WTC11 (cell line): ENCODE results near the gene DALRD3. TPM values are rescaled to one million over a fixed set of nuclear protein-coding genes. Genes with fewer than 3 reads are reported as not detected.

ENCODE experiments used
- ATAC-seq: fragments of 200-7000 bp; cut with Tn5 transposase; 2 replicates; pipeline ENCODE4 v1.10.0; 2021; ENCODE audit warnings: mild to moderate bottlenecking, moderate library complexity
- CTCF ChIA-PET: fragments of 300-600 bp; sonication (Branson Sonifier 250); formaldehyde crosslinking; loops from one replicate; lab custom pipeline; 2021; ENCODE audit warnings: antibody characterized with exemption; lab: Charles Lee
- POLR2A ChIA-PET: fragments of 350-600 bp; sonication (Branson Sonifier 250); formaldehyde crosslinking; loops from one replicate; lab custom pipeline; 2021; ENCODE audit warnings: antibody characterized with exemption; lab: Charles Lee
- DNase-seq: peaks from one replicate; pipeline ENCODE4 v3.0.0; 2021; ENCODE audit warnings: low spot score
- H3K27ac Mint-ChIP-seq: 2 replicates; pipeline ENCODE4 v1.8.0; 2021; ENCODE audit warnings: mixed read lengths
- H3K27me3 Mint-ChIP-seq: 2 replicates; pipeline ENCODE4 v1.8.0; 2021; ENCODE audit warnings: low read depth, mild to moderate bottlenecking, moderate library complexity, mixed read lengths
- H3K36me3 Mint-ChIP-seq: 2 replicates; pipeline ENCODE4 v1.8.0; 2021; ENCODE audit warnings: mixed read lengths
- H3K4me1 Mint-ChIP-seq: 2 replicates; pipeline ENCODE4 v1.8.0; 2022; ENCODE audit warnings: mixed read lengths
- H3K4me3 Mint-ChIP-seq: 2 replicates; pipeline ENCODE4 v1.8.0; 2021; ENCODE audit warnings: mild to moderate bottlenecking, moderate library complexity, mixed read lengths
- H3K9me3 Mint-ChIP-seq: 2 replicates; pipeline ENCODE4 v1.8.0; 2021; ENCODE audit warnings: mixed read lengths
- GABPB1 ChIP-seq: sonication (generic); formaldehyde crosslinking; IDR thresholded peaks from 2 replicates; pipeline ENCODE4 v1.8.1; 2023; ENCODE audit warnings: mild to moderate bottlenecking, missing genetic modification reagents
- JUN ChIP-seq: sonication (generic); formaldehyde crosslinking; IDR thresholded peaks from 2 replicates; pipeline ENCODE4 v1.8.0; 2023; ENCODE audit warnings: mild to moderate bottlenecking, missing genetic modification reagents
- MXD4 ChIP-seq: fragments of 250-450 bp; sonication (Bioruptor Pico); IDR thresholded peaks from 2 replicates; pipeline ENCODE4 v1.8.0; 2021; ENCODE audit warnings: mild to moderate bottlenecking, moderate library complexity, borderline replicate concordance
- MYBL2 ChIP-seq: sonication (generic); formaldehyde crosslinking; IDR thresholded peaks from 2 replicates; pipeline ENCODE4 v1.8.1; 2023; ENCODE audit warnings: mild to moderate bottlenecking, moderate library complexity, missing genetic modification reagents
- NFYB ChIP-seq: sonication (generic); formaldehyde crosslinking; conservative IDR thresholded peaks from 2 replicates; pipeline ENCODE4 v1.8.0; 2022; ENCODE audit warnings: low read depth, missing genetic modification reagents
- NR1H2 ChIP-seq: sonication (generic); formaldehyde crosslinking; IDR thresholded peaks from 2 replicates; pipeline ENCODE4 v1.9.0; 2021; ENCODE audit warnings: mild to moderate bottlenecking, moderate library complexity, missing genetic modification reagents
- RELA ChIP-seq: sonication (generic); formaldehyde crosslinking; IDR thresholded peaks from 2 replicates; pipeline ENCODE4 v1.8.1; 2022; ENCODE audit warnings: missing genetic modification reagents, mild to moderate bottlenecking, borderline replicate concordance
- SMAD4 ChIP-seq: sonication (generic); formaldehyde crosslinking; IDR thresholded peaks from 2 replicates; pipeline ENCODE4 v1.8.0; 2022; ENCODE audit warnings: mild to moderate bottlenecking, missing genetic modification reagents
- TEAD1 ChIP-seq: sonication (generic); formaldehyde crosslinking; IDR thresholded peaks from 2 replicates; pipeline ENCODE4 v1.8.0; 2022; ENCODE audit warnings: mild to moderate bottlenecking, missing genetic modification reagents
- ZBTB21 ChIP-seq: sonication (generic); formaldehyde crosslinking; IDR thresholded peaks from 2 replicates; pipeline ENCODE4 v1.8.1; 2023; ENCODE audit warnings: mild to moderate bottlenecking, missing genetic modification reagents, borderline replicate concordance
- ZNF232 ChIP-seq: sonication (generic); formaldehyde crosslinking; IDR thresholded peaks from 2 replicates; pipeline ENCODE4 v1.8.0; 2022; ENCODE audit warnings: mild to moderate bottlenecking, missing genetic modification reagents
- ZNF263 ChIP-seq: sonication (generic); formaldehyde crosslinking; IDR thresholded peaks from 2 replicates; pipeline ENCODE4 v1.8.1; 2022; ENCODE audit warnings: low read depth, mild to moderate bottlenecking, moderate library complexity, missing genetic modification reagents
- ZNF396 ChIP-seq: fragments of 250-450 bp; sonication (Bioruptor Pico); IDR thresholded peaks from 2 replicates; pipeline ENCODE4 v1.8.0; 2021; ENCODE audit warnings: mild to moderate bottlenecking, moderate library complexity, borderline replicate concordance
- ZNF416 ChIP-seq: fragments of 250-450 bp; sonication (Bioruptor Pico); IDR thresholded peaks from 2 replicates; pipeline ENCODE4 v1.9.0; 2021; ENCODE audit warnings: mild to moderate bottlenecking, inconsistent platforms
- ZNF423 ChIP-seq: fragments of 250-450 bp; sonication (Bioruptor Pico); IDR thresholded peaks from 2 replicates; pipeline ENCODE4 v2.1.2; 2022; ENCODE audit warnings: mild to moderate bottlenecking, moderate library complexity
- total RNA-seq: library from RNA; stranded (reverse); gene quantifications from 3 replicates; pipeline ENCODE4 v1.2.3, GENCODE V29; 2021
- TF ChIP-seq, protein P1 (sequence below): fragments of 250-450 bp; sonication (Bioruptor Pico); IDR thresholded peaks from 2 replicates; pipeline ENCODE4 v1.9.0; 2021; ENCODE audit warnings: mild to moderate bottlenecking, borderline replicate concordance
- TF ChIP-seq, protein P2 (sequence below): fragments of 250-450 bp; sonication (Bioruptor Pico); IDR thresholded peaks from 2 replicates; pipeline ENCODE4 v1.9.0; 2021; ENCODE audit warnings: mild to moderate bottlenecking
- TF ChIP-seq, protein P3 (sequence below): sonication (generic); formaldehyde crosslinking; IDR thresholded peaks from 2 replicates; pipeline ENCODE4 v1.8.1; 2023; ENCODE audit warnings: mild to moderate bottlenecking, missing genetic modification reagents
- TF ChIP-seq, protein P4 (sequence below): sonication (generic); formaldehyde crosslinking; IDR thresholded peaks from 2 replicates; pipeline ENCODE4 v1.8.1; 2023; ENCODE audit warnings: mild to moderate bottlenecking, moderate library complexity, missing genetic modification reagents
- TF ChIP-seq, protein P5 (sequence below): sonication (generic); formaldehyde crosslinking; conservative IDR thresholded peaks from 2 replicates; pipeline ENCODE4 v1.8.1; 2023; ENCODE audit warnings: mild to moderate bottlenecking, low read depth, missing genetic modification reagents, moderate library complexity
- TF ChIP-seq, protein P6 (sequence below): fragments of 250-450 bp; sonication (Bioruptor Pico); conservative IDR thresholded peaks from 2 replicates; pipeline ENCODE4 v1.9.0; 2021; ENCODE audit warnings: mild to moderate bottlenecking

The DALRD3 gene
- total RNA-seq, 1 experiment from 2014 or later: 41.4 TPM

DNA sequence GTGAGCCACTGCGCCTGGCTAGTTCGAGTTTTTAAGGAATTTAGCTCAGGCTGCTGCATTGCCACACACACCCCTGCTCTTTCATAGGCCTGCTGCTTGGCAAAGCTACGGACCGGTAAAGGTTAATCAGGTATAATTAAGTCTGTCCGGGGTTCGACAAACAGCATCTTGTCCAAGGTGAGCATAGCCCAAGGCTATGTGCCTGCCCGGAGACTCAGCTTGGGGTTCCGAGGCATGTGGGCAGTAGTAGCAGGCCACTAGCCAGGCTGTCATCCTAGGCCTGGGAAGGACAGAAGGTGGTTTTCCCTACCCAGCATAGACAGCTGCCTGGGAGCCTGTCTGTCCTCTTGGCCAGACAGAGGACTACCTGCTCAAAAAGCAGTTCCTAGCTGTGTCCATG is 21.7 kb downstream of the DALRD3 start (continued):
- TF ChIP-seq, protein P1, sequence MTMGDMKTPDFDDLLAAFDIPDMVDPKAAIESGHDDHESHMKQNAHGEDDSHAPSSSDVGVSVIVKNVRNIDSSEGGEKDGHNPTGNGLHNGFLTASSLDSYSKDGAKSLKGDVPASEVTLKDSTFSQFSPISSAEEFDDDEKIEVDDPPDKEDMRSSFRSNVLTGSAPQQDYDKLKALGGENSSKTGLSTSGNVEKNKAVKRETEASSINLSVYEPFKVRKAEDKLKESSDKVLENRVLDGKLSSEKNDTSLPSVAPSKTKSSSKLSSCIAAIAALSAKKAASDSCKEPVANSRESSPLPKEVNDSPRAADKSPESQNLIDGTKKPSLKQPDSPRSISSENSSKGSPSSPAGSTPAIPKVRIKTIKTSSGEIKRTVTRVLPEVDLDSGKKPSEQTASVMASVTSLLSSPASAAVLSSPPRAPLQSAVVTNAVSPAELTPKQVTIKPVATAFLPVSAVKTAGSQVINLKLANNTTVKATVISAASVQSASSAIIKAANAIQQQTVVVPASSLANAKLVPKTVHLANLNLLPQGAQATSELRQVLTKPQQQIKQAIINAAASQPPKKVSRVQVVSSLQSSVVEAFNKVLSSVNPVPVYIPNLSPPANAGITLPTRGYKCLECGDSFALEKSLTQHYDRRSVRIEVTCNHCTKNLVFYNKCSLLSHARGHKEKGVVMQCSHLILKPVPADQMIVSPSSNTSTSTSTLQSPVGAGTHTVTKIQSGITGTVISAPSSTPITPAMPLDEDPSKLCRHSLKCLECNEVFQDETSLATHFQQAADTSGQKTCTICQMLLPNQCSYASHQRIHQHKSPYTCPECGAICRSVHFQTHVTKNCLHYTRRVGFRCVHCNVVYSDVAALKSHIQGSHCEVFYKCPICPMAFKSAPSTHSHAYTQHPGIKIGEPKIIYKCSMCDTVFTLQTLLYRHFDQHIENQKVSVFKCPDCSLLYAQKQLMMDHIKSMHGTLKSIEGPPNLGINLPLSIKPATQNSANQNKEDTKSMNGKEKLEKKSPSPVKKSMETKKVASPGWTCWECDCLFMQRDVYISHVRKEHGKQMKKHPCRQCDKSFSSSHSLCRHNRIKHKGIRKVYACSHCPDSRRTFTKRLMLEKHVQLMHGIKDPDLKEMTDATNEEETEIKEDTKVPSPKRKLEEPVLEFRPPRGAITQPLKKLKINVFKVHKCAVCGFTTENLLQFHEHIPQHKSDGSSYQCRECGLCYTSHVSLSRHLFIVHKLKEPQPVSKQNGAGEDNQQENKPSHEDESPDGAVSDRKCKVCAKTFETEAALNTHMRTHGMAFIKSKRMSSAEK (CRISPR knock-in tag): no peak
- TF ChIP-seq, all 79 proteins: peak for 0

DNA sequence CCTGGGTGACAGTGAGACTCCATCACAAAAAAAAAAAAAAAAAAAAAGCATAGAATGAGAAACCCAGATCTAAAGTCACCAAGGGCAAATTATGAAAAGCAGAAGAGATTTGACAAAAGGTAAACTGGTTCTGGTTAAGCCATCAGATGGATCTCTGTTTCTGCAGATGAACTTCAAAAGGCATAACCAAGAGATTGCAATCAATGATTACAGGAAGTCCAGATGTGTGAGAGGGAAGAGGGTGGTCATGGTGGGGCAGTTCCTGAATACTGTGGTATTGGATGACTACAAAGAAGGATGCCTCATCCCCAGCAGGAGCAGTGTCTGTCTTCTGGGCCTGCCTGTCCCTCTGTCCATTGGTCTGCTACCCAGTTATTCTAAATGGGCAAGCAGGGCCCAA is 24.5 kb downstream of the DALRD3 start:
- ChIA-PET CTCF (interaction anchor here (0.7 to 1.0 kb wide), 2 partner anchors 20 to 35 kb away, joined by 3 read pairs; no protein-coding TSS in a partner anchor), POLR2A (interaction anchor here (1.0 kb wide), 1 partner anchor 13 kb away, joined by 4 read pairs; the partner anchor contains the start of gene WDR6)
- TF ChIP-seq ZBTB21 (CRISPR knock-in tag): no peak
- TF ChIP-seq, protein P2, sequence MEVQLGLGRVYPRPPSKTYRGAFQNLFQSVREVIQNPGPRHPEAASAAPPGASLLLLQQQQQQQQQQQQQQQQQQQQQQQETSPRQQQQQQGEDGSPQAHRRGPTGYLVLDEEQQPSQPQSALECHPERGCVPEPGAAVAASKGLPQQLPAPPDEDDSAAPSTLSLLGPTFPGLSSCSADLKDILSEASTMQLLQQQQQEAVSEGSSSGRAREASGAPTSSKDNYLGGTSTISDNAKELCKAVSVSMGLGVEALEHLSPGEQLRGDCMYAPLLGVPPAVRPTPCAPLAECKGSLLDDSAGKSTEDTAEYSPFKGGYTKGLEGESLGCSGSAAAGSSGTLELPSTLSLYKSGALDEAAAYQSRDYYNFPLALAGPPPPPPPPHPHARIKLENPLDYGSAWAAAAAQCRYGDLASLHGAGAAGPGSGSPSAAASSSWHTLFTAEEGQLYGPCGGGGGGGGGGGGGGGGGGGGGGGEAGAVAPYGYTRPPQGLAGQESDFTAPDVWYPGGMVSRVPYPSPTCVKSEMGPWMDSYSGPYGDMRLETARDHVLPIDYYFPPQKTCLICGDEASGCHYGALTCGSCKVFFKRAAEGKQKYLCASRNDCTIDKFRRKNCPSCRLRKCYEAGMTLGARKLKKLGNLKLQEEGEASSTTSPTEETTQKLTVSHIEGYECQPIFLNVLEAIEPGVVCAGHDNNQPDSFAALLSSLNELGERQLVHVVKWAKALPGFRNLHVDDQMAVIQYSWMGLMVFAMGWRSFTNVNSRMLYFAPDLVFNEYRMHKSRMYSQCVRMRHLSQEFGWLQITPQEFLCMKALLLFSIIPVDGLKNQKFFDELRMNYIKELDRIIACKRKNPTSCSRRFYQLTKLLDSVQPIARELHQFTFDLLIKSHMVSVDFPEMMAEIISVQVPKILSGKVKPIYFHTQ (CRISPR knock-in tag): no peak
- no peak for TF ChIP-seq ZNF416
- TF ChIP-seq TEAD1: no peak
- TF ChIP-seq, protein P3, sequence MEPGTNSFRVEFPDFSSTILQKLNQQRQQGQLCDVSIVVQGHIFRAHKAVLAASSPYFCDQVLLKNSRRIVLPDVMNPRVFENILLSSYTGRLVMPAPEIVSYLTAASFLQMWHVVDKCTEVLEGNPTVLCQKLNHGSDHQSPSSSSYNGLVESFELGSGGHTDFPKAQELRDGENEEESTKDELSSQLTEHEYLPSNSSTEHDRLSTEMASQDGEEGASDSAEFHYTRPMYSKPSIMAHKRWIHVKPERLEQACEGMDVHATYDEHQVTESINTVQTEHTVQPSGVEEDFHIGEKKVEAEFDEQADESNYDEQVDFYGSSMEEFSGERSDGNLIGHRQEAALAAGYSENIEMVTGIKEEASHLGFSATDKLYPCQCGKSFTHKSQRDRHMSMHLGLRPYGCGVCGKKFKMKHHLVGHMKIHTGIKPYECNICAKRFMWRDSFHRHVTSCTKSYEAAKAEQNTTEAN: no peak
- TF ChIP-seq, protein P4, sequence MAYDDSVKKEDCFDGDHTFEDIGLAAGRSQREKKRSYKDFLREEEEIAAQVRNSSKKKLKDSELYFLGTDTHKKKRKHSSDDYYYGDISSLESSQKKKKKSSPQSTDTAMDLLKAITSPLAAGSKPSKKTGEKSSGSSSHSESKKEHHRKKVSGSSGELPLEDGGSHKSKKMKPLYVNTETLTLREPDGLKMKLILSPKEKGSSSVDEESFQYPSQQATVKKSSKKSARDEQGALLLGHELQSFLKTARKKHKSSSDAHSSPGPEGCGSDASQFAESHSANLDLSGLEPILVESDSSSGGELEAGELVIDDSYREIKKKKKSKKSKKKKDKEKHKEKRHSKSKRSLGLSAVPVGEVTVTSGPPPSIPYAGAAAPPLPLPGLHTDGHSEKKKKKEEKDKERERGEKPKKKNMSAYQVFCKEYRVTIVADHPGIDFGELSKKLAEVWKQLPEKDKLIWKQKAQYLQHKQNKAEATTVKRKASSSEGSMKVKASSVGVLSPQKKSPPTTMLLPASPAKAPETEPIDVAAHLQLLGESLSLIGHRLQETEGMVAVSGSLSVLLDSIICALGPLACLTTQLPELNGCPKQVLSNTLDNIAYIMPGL (CRISPR knock-in tag): no peak
- TF ChIP-seq, protein P5, sequence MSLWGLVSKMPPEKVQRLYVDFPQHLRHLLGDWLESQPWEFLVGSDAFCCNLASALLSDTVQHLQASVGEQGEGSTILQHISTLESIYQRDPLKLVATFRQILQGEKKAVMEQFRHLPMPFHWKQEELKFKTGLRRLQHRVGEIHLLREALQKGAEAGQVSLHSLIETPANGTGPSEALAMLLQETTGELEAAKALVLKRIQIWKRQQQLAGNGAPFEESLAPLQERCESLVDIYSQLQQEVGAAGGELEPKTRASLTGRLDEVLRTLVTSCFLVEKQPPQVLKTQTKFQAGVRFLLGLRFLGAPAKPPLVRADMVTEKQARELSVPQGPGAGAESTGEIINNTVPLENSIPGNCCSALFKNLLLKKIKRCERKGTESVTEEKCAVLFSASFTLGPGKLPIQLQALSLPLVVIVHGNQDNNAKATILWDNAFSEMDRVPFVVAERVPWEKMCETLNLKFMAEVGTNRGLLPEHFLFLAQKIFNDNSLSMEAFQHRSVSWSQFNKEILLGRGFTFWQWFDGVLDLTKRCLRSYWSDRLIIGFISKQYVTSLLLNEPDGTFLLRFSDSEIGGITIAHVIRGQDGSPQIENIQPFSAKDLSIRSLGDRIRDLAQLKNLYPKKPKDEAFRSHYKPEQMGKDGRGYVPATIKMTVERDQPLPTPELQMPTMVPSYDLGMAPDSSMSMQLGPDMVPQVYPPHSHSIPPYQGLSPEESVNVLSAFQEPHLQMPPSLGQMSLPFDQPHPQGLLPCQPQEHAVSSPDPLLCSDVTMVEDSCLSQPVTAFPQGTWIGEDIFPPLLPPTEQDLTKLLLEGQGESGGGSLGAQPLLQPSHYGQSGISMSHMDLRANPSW (CRISPR knock-in tag): no peak
- TF ChIP-seq NR1H2 (CRISPR knock-in tag): no peak
- no peak for TF ChIP-seq GABPB1 (CRISPR knock-in tag)
- TF ChIP-seq MYBL2: no peak
- TF ChIP-seq MXD4 (CRISPR knock-in tag): no peak
- TF ChIP-seq ZNF396 (CRISPR knock-in tag): no peak
- TF ChIP-seq RELA (CRISPR knock-in tag): no peak
- no peak for TF ChIP-seq ZNF232 (CRISPR knock-in tag)
- TF ChIP-seq SMAD4: no peak
- TF ChIP-seq ZNF263 (CRISPR knock-in tag): no peak
- TF ChIP-seq, protein P6, sequence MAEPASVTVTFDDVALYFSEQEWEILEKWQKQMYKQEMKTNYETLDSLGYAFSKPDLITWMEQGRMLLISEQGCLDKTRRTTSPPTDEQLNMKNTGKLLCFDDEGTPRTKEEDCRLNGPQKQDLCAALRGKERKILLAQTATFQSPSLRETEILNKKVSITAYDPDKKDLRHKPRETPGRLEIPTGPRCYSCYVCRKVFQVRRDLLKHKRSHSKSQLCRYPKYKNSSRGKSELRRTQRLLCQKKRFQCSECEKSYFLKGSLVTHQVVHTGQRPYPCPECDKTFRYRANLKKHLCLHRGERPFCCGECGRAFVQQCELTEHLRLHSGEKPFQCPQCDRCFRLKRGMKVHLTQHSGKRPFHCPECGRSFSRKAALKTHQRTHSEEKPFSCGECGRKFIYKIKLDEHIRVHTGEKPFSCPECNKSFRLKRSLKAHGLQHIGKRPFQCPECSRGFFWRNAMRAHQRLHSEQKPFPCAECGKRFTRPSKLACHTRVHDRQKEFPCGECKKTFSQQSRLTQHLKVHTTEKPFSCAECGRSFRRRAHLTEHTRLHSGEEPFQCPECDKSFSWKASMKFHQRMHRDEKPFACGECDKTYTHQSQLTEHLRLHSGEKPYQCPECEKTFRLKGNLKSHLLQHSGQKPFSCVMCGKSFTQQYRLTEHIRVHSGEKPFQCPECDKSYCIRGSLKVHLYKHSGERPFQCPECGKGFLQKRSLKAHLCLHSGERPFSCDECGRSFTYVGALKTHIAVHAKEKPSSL: no peak
- TF ChIP-seq JUN: no peak
- no peak for TF ChIP-seq NFYB (CRISPR knock-in tag)
- no peak for TF ChIP-seq ZNF423

More for the DNA sequence above, 24.5 kb downstream of the DALRD3 start:
- no peaks in the 10 kb centered on the region for H3K9me3 Mint-ChIP-seq
- ATAC-seq: no peak
- H3K4me3 Mint-ChIP-seq: no peak overlapping the region
- H3K4me1 Mint-ChIP-seq: peaks cover 19% of the 10 kb centered on the region
- H3K27ac Mint-ChIP-seq: no peak overlapping the region
- H3K27me3 Mint-ChIP-seq: no peaks in the 10 kb centered on the region
- DNase-seq: no peak
- peaks cover 4% of the 10 kb centered on the region; the same call in 1 of the 2 replicates for H3K36me3 Mint-ChIP-seq
